NCI-H2196 treated with DMSO at 0.1 percent for 48 hours (cell line): ENCODE results near the gene ADGRB3.

Experiments used
- DNase-seq: peaks from one replicate; lab custom pipeline; 2025; ENCODE audit not compliant: unreplicated experiment; lab: John Stamatoyannopoulos, UW

Gene ADGRB3

GRCh38 chr6:68697394-68697793 lies 62.3 kb downstream of the ADGRB3 start:
- no peak for DNase-seq

- no peak for DNase-seq
Measured at GRCh38 chr6:68701159-68701558, 66.1 kb downstream of the ADGRB3 start.

- no peak for DNase-seq
Measured at GRCh38 chr6:68704485-68704884, 69.4 kb downstream of the ADGRB3 start.

- no peak for DNase-seq
Measured at GRCh38 chr6:68709091-68709490, 74.0 kb downstream of the ADGRB3 start.

- no peak for DNase-seq
Measured at GRCh38 chr6:68709882-68710281, 74.8 kb downstream of the ADGRB3 start.

- DNase-seq, result no peak
Measured at GRCh38 chr6:68710496-68710895, 75.4 kb downstream of the ADGRB3 start.

GRCh38 chr6:68710916-68711315 lies 75.8 kb downstream of the ADGRB3 start:
- no peak for DNase-seq

GRCh38 chr6:68711386-68712000 lies 76.4 kb downstream of the ADGRB3 start:
- no peak for DNase-seq

- DNase-seq, result no peak
Measured at GRCh38 chr6:68716620-68717019, 81.5 kb downstream of the ADGRB3 start.

- DNase-seq, result no peak
Measured at GRCh38 chr6:68718385-68719073, 83.4 kb downstream of the ADGRB3 start.

- DNase-seq, result no peak
Measured at GRCh38 chr6:68719761-68720160, 84.7 kb downstream of the ADGRB3 start.

- DNase-seq, result no peak
Measured at GRCh38 chr6:68722891-68723527, 87.9 kb downstream of the ADGRB3 start.

- no peak for DNase-seq
Measured at GRCh38 chr6:68724060-68724459, 89.0 kb downstream of the ADGRB3 start.

GRCh38 chr6:68726337-68726736 lies 91.3 kb downstream of the ADGRB3 start:
- no peak for DNase-seq

GRCh38 chr6:68726992-68727391 lies 91.9 kb downstream of the ADGRB3 start:
- DNase-seq, result no peak

- no peak for DNase-seq
Measured at GRCh38 chr6:68727699-68728098, 92.6 kb downstream of the ADGRB3 start.

GRCh38 chr6:68728159-68728979 lies 93.3 kb downstream of the ADGRB3 start:
- no peak for DNase-seq

GRCh38 chr6:68729377-68729903 lies 94.4 kb downstream of the ADGRB3 start:
- no peak for DNase-seq

GRCh38 chr6:68730291-68731054 lies 95.4 kb downstream of the ADGRB3 start:
- no peak for DNase-seq

- no peak for DNase-seq
Measured at GRCh38 chr6:68732423-68732822, 97.3 kb downstream of the ADGRB3 start.

GRCh38 chr6:68735866-68736265 lies 100.8 kb downstream of the ADGRB3 start:
- DNase-seq, result no peak
